HG02798 (cell line): ENCODE measurements around the gene MORN5.
"Not testable (repeated sequence)": the region's sequence is repeated elsewhere in the genome, so short reads cannot be mapped to it uniquely, and the experiment has no call there.

Experiments
- ATAC-seq: cut with Tn5 transposase; IDR thresholded peaks from one replicate; pipeline ENCODE4 v1.9.1; 2021; ENCODE audit warnings: mild to moderate bottlenecking; ENCODE audit not compliant: unreplicated experiment, poor library complexity

Gene MORN5

GRCh38 chr9:122159026-122159924, at the start of gene MORN5, which contains the start of gene NDUFA8:
MORN5 (plus strand) TSS chr9:122159908; CDS start chr9:122159973, 65 bp downstream.
NDUFA8 (minus strand) TSS chr9:122159779; CDS start chr9:122159677, 102 bp downstream.
- ATAC-seq = peak; percentile 96

- ATAC-seq = no peak
These were observed 49.4 kb upstream of the MORN5 start for GRCh38 chr9:122110100-122110833.

DNA sequence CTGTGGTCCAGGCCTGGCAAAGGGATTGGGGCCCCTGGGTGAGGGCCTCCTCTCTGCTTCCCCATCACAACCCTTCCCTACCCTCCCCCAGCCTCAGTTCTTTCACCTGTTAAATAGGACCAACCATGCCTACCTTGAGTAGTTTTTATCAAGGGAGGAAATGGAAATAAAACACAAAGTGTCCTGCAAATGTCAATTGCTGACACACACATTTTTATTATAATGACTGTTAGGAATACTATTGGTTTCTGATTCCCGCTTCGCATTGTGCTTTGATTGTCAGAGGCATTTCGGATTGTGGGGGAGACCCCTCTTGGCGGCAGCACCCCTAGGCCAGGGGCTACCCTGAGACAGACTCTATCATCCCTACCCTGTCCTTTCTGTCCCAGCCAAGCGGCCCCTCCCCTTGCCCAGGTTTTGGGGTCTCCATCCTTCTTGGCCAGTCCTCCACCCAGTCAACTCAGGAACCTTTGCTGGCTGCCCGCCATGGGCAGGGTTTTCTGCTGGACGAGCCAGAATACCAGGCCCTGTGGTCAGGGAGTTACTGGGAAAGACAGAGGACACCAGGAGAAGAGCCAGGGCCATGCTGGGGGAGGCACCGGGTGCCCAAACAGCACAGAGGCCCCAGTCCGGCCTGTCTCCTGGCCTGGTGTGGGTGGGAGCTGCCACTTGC, 48.2 kb upstream of the MORN5 start:
- no peak for ATAC-seq

GRCh38 chr9:122112238-122112637, 47.5 kb upstream of the MORN5 start:
- ATAC-seq = no peak

DNA sequence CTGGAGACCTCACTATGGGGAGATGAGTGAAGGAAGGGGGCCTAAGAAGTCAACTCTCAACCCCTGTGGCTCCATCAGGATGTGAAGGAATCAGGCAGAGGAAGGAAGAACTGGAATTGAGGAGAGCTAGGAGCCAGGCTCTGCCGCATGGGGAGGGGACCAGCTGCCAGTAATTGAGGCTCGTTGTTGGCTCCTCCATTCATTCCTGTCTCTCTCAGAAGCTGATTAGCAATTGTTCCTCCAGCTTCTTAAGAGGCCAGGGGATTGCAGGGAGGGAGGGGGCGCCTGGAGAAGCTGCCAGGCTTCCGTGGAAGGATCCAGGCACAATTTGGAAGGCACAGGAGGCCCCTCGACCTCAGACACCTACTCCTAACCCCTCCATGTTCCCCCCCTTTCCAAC, 46.1 kb upstream of the MORN5 start:
- no peak for ATAC-seq

GRCh38 chr9:122115176-122116035, 44.3 kb upstream of the MORN5 start:
- ATAC-seq = no peak

DNA sequence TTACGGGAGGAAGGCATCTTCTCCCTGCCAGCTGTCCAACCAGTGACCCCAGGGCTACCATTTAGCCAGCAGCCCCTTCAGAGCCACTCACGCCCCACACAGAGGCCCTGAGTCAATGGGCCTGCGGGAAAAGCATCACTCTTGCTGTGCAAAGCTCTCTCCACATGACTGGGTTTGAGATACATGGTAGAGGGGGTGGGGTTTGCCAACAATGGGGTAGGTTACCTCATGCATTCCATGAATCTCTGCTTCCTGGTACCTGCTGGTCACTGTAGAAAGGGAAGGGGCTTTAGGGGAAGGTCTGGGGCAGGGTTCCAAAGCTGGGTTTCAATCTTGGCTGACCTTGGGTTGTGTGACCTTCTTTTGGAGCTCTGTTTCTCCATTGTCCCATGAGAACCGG, 43.7 kb upstream of the MORN5 start:
- ATAC-seq = no peak

DNA sequence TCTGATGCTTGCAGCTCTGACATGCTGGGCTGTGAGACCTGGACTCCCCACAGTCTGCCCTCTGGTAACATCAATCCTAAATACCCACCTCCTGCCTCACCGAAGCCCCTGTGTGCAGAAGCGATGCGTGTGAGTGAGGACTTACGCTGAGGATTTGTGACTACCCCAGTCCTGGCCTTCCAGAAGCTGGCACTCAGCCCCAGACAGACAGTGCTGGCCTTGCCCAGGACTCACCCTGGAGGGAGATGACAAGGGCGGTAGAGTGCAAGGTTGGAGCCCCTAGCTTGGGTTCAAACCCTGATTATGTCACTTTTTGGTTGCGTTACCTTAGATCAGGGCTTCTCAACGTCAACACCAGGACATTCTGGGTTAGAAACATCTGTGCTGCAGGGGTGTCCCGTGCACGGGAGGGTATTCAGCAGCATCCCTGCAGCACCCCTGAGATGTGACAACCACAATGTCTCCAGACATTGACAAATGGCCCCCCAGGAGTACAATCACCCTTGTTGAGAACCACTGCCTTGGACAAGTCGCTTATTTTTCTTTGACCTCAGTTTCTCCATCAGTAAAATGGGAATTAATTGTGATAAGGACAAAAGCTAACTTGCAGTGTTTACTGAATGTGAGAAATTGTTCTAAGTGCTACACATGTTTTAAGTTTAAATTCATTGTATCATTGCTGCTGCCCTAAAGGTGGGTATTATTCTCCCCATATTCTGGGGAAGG, 43.1 kb upstream of the MORN5 start:
- no peak for ATAC-seq

DNA sequence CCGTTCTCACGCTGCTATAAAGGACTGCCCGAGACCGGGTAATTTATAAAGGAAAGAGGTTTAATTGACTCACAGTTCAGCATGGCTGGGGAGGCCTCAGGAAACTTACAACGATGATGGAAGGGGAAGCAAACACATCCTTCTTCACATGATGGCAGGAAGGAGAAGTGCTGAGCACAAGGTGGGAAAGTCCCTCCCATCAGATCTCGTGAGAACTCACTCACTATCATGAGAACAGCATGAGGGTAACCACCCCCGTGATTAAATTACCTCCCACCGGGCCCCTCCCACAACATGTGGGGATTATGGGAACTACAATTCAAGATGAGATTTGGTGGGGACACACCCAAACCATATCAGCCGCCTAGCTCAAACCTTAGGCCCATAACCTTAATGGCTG, 42.5 kb upstream of the MORN5 start:
- not testable (repeated sequence) for ATAC-seq

- no peak for ATAC-seq
These were observed 41.2 kb upstream of the MORN5 start for GRCh38 chr9:122118343-122119165.

DNA sequence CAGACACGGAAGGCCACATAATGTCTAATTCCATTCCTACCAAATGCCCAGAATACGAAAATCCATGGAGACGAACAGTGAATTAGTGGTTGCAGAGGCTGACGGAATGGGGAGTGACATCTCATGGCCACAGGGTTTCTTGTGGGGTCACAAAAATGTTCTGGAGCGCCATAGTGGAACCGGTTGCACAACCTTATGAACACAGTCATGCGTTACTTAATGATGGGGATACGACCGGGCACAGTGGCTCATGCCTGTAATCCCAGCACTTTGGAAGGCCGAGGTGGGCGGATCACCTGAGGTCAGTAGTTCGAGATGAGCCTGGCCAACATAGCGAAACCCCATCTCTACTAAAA, 40.6 kb upstream of the MORN5 start:
- ATAC-seq = no peak

DNA sequence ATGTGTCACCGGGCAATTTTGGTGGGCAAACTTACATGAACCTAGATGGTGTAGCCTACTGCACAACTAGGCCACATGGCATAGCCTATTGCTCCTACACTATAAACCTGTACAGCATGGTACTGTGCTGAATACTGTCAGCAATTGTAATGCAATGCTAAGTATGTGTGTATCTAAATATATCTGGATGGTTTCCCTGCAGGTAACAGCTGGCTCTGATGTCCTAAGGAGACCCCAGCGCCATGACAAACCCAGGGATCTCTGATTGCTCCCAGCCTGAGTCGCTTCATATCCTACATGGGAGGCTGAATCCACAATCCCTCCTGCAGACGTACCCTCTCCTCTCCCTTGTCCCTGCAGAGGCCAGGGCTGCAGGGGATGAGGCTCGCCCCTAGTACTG, 40.0 kb upstream of the MORN5 start:
- ATAC-seq = no peak

DNA sequence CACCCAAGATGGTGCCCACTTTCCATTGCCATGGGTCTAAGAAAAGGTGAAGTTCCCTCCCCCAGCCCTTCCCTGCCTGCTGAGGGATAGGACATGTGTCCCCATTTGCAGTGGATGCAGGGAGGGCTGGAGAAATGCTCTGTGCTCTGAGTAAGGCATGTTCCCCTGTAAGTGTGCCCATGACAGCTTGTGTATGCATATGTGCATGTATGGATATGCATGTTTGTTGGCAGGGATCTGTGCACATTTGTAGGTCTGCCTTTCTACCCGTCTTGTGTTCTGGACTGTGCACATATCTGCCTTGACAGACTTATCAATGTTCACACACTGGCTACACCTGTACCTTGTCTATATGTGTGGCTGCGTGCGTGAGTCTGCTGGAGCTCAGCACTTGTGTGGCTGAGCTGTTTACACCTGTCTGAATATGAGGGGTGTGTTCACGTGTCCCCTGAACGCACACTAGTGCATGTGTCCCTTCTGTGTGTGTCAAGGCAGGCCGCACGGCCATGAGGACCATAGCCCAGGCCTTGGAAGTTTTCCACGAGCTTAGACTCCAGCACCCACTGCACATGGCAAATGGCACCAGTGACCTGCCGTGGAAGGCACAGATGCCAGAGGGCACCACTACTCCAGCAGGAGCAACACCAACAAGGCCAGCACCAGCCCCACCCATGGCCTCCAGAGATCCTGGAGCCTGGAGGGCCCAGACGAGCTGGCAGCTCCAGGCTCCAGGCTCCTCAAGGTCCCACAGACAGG, 39.2 kb upstream of the MORN5 start:
- ATAC-seq = no peak

DNA sequence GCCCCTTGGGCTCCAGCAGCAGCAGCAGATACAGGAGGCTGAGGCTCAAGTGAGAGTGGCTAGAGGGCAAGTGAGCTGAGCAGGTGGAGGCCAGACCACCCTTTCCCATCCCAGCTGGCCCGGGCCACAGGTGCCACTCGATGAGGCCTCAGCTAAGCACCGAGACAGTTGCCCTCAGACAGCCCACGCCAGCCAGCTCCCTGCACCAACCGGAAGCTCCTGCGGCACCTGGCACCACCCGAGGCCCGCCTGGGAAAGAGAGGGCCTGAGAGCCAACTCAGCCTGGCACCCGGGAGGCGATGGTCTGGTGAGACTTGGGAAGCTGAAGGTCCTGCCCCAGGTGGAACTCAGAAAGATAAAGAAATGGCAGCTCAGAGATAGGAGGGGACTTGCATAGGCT, 38.3 kb upstream of the MORN5 start:
- no peak for ATAC-seq

DNA sequence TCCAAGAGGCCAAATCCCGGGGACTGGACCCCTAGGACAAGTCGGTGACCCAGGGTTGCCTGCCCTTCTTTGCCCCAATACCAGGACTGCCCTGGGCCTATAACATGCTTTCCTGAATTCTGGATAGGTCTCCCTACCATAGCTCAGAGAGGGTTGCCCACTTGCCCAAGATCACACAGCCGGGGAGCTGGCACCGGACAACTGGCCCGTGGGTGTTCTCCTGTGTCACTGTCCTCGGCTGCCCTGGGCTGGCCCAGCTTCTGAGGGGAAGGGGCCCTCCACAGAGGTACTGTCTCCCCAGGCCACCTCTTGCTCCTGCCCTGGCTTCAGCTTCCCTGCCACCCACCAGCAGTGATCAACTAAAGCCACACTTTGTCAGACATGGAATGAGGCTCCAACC, 37.8 kb upstream of the MORN5 start:
- ATAC-seq = no peak

DNA sequence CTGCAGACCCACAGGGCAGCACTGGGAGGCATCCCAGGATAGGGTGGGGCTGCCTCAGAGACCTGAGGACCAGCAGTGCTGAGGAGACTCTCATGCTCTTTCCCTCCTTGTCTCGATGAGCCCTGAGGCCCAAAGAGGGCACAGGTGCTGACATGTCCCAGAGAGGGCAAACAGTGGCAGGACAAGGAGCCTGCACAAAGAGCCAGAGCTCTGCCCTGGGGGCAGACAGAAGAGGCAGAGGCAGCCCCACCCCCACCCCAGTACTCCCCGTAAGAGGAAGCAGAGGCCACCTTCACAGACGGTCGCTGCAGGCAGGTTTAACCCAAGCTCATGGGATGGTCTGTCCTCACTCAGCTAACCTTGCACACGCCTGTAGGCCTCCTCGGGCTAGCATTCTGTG, 37.2 kb upstream of the MORN5 start:
- ATAC-seq = no peak

DNA sequence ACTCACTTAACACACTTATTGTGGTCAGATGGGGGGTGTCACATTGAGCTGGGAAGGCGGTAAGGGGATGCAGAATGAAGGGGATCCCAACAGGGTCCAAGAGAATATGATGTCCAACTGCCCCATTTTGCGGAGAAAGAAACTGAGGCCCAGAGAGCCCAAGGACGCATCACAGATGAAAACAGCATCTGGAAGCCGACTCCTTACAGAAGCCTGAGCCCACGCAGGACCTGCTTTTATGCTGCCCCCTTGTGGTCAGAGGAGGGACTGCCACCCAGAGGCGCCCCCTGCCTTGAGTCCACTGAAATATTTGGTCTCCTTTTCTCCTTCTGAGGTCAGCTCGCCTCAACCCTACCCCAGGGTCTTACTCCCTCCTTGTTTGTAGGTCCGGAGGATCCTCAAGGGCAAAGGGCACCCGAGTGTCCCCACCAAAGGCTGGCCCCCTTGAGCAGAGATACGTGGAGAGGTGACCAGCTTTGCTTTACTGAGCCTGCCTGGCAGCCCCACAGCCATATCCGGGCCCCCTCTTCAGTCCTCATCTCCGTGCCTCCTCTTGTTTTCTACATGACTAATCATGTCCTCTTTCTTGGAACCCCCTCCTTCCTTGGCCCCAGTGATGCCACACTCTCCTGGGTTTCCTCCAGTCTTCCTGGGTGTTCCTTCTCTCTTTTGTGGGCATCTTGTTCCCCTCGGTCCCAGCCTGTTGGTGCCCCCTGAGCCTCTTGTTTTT, 36.6 kb upstream of the MORN5 start:
- ATAC-seq = no peak
